HuH-7.5 (cell line): Measurements from ENCODE around the gene IL3RA.
"Not testable (repeated sequence)": the region's sequence is repeated elsewhere in the genome, so short reads cannot be mapped to it uniquely, and the experiment has no call there.

Experiments used
- DNase-seq: peaks from one replicate; pipeline ENCODE4 v3.0.0; 2011; ENCODE audit warnings: low spot score

The IL3RA gene

DNA sequence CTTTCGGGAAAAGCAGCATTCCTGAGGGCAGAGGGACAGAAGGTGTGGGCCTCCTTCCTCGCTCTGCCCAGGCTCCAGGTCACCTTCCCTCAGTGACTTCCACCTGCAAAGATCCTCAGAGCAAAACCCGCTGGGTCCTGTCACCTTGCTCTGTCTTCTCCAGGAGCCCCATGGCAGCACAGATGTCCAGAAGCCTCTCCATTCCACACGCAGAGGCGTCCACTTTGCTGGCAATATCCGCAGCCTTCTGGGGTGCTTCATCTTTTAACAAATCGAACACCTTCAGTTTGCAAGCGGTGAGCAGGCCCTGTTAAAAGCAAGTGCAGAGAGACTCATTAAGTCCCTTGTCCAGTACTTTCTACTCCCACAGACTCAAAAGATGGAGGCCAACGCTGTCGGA is 88.8 kb downstream of the IL3RA start:
- no peak for DNase-seq

DNA sequence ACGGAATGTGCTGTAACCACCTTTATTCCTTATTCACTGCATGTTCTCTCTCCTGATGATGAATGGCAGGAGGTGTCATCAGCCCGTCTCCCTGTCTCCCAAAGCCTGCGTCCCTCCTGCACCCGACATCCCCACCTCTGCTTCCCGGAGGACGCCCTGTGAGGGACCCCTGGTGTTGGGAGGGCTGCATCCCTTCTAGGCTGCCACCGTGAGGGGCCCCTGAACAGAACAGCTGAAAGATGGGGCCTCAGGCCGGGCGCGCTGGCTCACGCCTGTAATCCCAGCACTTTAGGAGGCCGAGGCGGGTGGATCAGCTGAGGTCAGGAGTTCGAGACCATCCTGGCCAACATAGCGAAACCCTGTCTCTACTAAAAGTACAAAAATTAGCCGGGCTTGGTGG is 89.7 kb downstream of the IL3RA start:
- DNase-seq: not testable (repeated sequence)

DNA sequence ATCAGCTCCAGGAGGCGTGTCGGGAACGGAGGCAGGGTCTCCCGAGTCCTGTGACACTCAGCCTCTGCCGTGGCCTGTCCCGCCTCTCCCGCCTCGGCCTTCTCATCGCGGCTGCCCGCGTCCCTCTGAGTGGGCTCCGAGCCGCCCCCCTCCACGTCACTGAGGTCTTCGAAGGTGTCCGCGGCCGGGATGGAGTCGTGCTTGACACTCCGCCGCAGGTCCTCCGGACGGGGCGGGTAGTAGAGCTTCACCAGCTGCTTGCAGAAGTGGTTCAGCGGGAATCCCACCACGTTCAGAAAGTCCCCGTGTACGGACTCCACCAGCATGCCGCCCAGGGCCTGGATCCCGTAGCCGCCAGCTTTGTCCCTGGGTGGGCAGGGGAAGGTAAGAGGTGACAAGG is 91.2 kb downstream of the IL3RA start:
- DNase-seq: no peak

DNA sequence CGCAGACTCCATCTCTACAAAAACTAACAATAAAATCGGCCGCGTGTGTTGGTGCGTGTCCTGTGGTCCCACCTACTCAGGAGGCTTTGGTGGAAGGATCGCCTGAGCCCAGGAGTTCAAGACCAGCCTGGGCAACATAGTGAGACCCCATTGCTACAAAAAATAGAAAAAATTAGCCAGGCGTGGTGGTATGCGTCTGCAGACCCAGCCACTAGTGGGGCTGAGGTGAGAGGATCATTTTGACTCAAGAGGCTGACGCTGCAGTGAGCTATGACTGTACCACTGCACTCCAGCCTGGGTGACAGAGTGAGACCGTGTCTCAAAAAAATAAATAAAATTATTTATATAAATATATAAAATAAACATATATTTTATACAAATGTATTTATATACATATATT is 93.9 kb downstream of the IL3RA start:
- DNase-seq: no peak
